Osteocyte (in vitro differentiated cells): ENCODE measurements around the gene HAUS1. TPM values are rescaled to one million over a fixed set of nuclear protein-coding genes. Genes with fewer than 3 reads are reported as not detected.

Source experiments
- DNase-seq: peaks from one replicate; pipeline ENCODE4 v3.0.0; 2021; ENCODE audit warnings: mixed read lengths; ENCODE audit not compliant: unreplicated experiment; ENCODE audit errors: extremely low spot score
- H3K27ac Mint-ChIP-seq: one replicate; pipeline ENCODE4 v1.8.0; 2021; ENCODE audit warnings: mild to moderate bottlenecking, mixed read lengths; ENCODE audit not compliant: unreplicated experiment
- H3K27me3 Mint-ChIP-seq: one replicate; pipeline ENCODE4 v1.8.0; 2021; ENCODE audit warnings: mixed read lengths; ENCODE audit not compliant: unreplicated experiment
- H3K36me3 Mint-ChIP-seq: one replicate; pipeline ENCODE4 v1.8.0; 2021; ENCODE audit warnings: mixed read lengths; ENCODE audit not compliant: unreplicated experiment
- H3K4me1 Mint-ChIP-seq: one replicate; pipeline ENCODE4 v1.8.0; 2021; ENCODE audit warnings: mixed read lengths; ENCODE audit not compliant: unreplicated experiment
- H3K4me3 Mint-ChIP-seq: one replicate; pipeline ENCODE4 v1.8.0; 2021; ENCODE audit warnings: mild to moderate bottlenecking, moderate library complexity, mixed read lengths; ENCODE audit not compliant: unreplicated experiment
- H3K9me3 Mint-ChIP-seq: one replicate; pipeline ENCODE4 v1.8.0; 2021; ENCODE audit warnings: mixed read lengths; ENCODE audit not compliant: unreplicated experiment
- total RNA-seq: library from RNA; stranded (reverse); gene quantifications from 2 replicates; pipeline ENCODE4 v1.2.1, GENCODE V29; 2021
- TF ChIP-seq, protein P1 (sequence below): fragments of 200-600 bp; sonication (generic); IDR thresholded peaks from 2 replicates; pipeline ENCODE4 v1.5.0; 2021; ENCODE audit warnings: antibody characterized with exemption, mild to moderate bottlenecking, moderate library complexity

Gene HAUS1
- total RNA-seq, 1 donor from 2014 or later = 37.0 TPM

DNA sequence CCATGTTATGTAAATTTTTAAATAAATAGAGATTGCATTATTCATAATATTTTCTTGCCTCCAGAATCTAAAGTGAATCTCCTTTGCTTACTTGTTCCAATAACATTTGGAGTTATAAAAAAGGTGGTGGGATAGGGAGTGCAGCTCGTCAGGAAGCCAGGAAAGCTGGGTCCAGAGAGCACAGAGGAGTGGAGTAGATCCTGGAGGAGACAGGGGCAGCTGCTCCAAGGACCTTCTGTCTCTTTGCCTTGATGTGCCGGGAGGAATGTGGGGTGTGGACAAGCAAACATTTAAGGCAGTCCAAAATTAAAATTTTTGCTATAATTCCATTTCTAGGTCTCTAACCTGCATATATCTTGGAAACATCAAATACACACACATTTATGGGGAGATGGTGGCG, 29.3 kb downstream of the HAUS1 start:
- Mint-ChIP-seq H3K4me3 (no peak overlapping the region), H3K27ac (no peak overlapping the region), H3K4me1 (no peaks in the 10 kb centered on the region), H3K27me3 (no peaks in the 10 kb centered on the region), H3K9me3 (no peaks in the 10 kb centered on the region), H3K36me3 (peaks cover 17% of the 10 kb centered on the region)
- TF ChIP-seq, protein P1, sequence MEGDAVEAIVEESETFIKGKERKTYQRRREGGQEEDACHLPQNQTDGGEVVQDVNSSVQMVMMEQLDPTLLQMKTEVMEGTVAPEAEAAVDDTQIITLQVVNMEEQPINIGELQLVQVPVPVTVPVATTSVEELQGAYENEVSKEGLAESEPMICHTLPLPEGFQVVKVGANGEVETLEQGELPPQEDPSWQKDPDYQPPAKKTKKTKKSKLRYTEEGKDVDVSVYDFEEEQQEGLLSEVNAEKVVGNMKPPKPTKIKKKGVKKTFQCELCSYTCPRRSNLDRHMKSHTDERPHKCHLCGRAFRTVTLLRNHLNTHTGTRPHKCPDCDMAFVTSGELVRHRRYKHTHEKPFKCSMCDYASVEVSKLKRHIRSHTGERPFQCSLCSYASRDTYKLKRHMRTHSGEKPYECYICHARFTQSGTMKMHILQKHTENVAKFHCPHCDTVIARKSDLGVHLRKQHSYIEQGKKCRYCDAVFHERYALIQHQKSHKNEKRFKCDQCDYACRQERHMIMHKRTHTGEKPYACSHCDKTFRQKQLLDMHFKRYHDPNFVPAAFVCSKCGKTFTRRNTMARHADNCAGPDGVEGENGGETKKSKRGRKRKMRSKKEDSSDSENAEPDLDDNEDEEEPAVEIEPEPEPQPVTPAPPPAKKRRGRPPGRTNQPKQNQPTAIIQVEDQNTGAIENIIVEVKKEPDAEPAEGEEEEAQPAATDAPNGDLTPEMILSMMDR = no peak
- no peak for DNase-seq

DNA sequence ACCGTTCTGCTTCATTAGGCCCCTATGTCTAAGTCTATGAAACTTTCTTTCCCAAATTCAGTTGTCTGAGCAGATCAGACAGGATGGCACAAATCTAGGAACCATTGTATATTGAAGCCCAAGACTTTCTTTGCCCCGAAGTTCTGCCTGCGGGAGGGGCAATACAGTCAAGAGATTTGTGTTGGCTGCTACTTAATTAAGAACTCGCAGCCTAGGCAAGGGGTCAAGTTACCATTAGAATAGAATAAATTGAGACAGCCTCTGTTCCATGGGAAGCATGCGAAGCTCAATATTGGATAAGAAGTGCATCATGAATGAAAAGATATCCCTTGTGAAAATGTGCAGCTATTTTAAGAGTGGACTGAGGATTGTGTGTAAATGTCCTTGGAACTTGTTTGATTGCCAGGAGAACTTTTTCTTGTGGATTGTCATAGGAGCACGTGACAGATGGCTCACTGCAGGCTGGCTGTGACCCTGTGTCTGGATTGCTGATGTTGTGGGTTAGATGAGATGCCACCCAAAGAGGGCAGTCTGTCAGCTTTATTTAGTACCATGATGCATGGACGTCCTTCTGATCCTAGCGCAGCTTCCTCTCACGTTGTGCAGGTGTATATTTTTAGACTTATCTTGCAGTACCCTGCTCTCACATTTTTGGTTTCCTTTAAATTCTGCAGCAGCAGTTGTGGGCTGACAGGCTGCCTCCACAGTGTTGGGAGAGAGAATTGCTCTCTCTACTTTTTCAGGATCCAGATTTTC, 30.9 kb downstream of the HAUS1 start:
- DNase-seq = no peak
- H3K4me3 Mint-ChIP-seq = no peak overlapping the region

DNA sequence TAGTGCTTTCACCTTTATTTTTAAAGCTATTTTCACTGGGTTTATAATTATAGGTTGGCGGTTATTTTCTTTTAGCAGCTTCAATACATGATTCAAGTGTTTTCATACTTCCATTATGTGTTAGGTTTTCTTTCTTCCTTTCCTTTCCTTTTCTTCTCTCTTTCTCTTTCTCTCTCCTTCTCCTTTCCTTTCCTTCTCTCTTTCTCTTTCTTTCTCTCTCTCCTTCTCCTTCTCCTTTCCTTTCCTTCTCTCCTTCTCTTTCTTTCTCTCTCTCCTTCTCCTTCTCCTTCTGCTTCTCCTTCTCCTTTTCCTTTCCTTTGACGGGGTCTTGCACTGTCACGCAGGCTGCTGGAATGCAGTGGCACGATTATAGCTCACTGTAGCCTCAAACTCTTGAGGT, 36.0 kb downstream of the HAUS1 start:
- Mint-ChIP-seq H3K36me3 (no peaks in the 10 kb centered on the region), H3K27ac (no peak overlapping the region), H3K4me1 (no peaks in the 10 kb centered on the region), H3K4me3 (no peak overlapping the region), H3K27me3 (no peaks in the 10 kb centered on the region), H3K9me3 (no peaks in the 10 kb centered on the region)
- DNase-seq = no peak
- TF ChIP-seq, protein P1 = no peak

More for the DNA sequence above, 30.9 kb downstream of the HAUS1 start:
- peaks cover 6% of the 10 kb centered on the region for H3K36me3 Mint-ChIP-seq
- no peaks in the 10 kb centered on the region for H3K27me3 Mint-ChIP-seq
- no peaks in the 10 kb centered on the region for H3K4me1 Mint-ChIP-seq
- TF ChIP-seq, protein P1 = no peak
- no peaks in the 10 kb centered on the region for H3K9me3 Mint-ChIP-seq
- no peak overlapping the region for H3K27ac Mint-ChIP-seq

DNA sequence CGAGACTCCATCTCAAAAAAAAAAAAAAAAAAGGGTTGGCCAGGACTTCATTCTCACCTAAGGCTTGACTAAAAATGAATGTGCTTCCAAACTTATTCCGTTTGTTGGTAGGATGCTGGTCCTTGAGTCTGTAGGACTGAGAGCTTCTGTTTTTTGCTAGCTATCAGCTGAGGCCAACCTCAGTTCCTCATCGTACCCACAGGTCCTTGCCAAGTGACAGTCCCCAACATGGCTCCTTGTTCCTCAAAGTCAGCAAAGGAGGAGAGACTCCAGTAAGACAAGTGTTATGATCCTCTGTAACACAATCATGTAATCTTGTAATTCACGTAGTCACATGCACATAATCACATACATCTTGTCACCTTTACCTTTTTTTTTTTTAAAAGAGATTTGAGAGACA, 37.0 kb downstream of the HAUS1 start:
- H3K4me1 Mint-ChIP-seq = no peaks in the 10 kb centered on the region
- no peak overlapping the region for H3K4me3 Mint-ChIP-seq
- H3K36me3 Mint-ChIP-seq = no peaks in the 10 kb centered on the region

DNA sequence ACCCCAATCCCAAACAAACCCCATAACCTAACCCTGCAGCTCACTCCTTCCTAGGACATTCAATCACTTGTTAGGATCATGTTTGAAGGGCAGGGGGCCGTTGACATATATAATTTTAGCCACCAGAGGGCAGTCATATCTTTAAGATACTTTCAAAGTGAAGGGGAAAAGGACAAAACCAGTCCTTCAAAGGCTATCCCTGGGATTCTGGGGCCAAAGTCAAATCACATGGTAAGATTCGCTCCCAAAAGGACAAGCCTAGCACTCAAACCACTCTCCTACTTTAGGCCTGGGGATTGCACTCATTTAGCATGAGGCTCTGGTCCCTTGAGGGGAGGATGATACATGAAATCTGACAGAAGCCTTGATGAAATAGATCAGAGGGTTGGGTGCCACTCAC, 44.6 kb downstream of the HAUS1 start:
- no peak for DNase-seq
- Mint-ChIP-seq H3K27ac (no peak overlapping the region), H3K4me1 (peaks cover 12% of the 10 kb centered on the region), H3K36me3 (no peaks in the 10 kb centered on the region), H3K27me3 (no peaks in the 10 kb centered on the region), H3K9me3 (no peaks in the 10 kb centered on the region), H3K4me3 (no peak overlapping the region)
- TF ChIP-seq, protein P1 = peak; percentile 75

More for the DNA sequence above, 37.0 kb downstream of the HAUS1 start:
- no peak overlapping the region for H3K27ac Mint-ChIP-seq
- TF ChIP-seq, protein P1 = no peak
- H3K9me3 Mint-ChIP-seq = no peaks in the 10 kb centered on the region
- no peaks in the 10 kb centered on the region for H3K27me3 Mint-ChIP-seq
- no peak for DNase-seq
